HepG2 (cell line): ENCODE data around the gene QSER1. TPM values are rescaled to one million over a fixed set of nuclear protein-coding genes. Genes with fewer than 3 reads are reported as not detected.

Experiments used
- BRCA1 ChIP-seq: sonication (generic); formaldehyde crosslinking; IDR thresholded peaks from 2 replicates; pipeline ENCODE4 v1.4.0; 2020; ENCODE audit warnings: missing genetic modification reagents
- CHD4 ChIP-seq: fragments of 200-600 bp; sonication (generic); IDR thresholded peaks from 2 replicates; pipeline ENCODE4 v1.7.0; 2017; ENCODE audit warnings: mild to moderate bottlenecking, low read length, borderline replicate concordance
- FOXK1 ChIP-seq: sonication (generic); formaldehyde crosslinking; IDR thresholded peaks from 2 replicates; pipeline ENCODE4 v1.4.0; 2020; ENCODE audit warnings: low read depth, missing genetic modification reagents, borderline replicate concordance
- GLI4 ChIP-seq: sonication (generic); formaldehyde crosslinking; IDR thresholded peaks from 2 replicates; pipeline ENCODE4 v1.5.1; 2020; ENCODE audit warnings: missing genetic modification reagents, mild to moderate bottlenecking, moderate library complexity, borderline replicate concordance
- MAF1 ChIP-seq: sonication (generic); formaldehyde crosslinking; IDR thresholded peaks from 2 replicates; pipeline ENCODE4 v1.5.0; 2020; ENCODE audit warnings: missing genetic modification reagents, borderline replicate concordance
- MED1 ChIP-seq: sonication (generic); formaldehyde crosslinking; IDR thresholded peaks from 2 replicates; pipeline ENCODE4 v1.4.0; 2020; ENCODE audit warnings: missing genetic modification reagents
- SAP130 ChIP-seq: IDR thresholded peaks from 2 replicates; pipeline ENCODE4 v1.6.1; 2016; ENCODE audit warnings: low read depth
- SIX4 ChIP-seq: sonication (generic); formaldehyde crosslinking; IDR thresholded peaks from 2 replicates; pipeline ENCODE4 v1.4.0; 2020; ENCODE audit warnings: missing genetic modification reagents
- SNAPC2 ChIP-seq: sonication (generic); formaldehyde crosslinking; IDR thresholded peaks from 2 replicates; pipeline ENCODE4 v1.8.1; 2022; ENCODE audit warnings: mild to moderate bottlenecking, missing genetic modification reagents
- SP5 ChIP-seq: IDR thresholded peaks from 2 replicates; pipeline ENCODE4 v1.6.1; 2016; ENCODE audit warnings: low read depth, borderline replicate concordance
- WIZ ChIP-seq: sonication (generic); formaldehyde crosslinking; IDR thresholded peaks from 2 replicates; pipeline ENCODE4 v1.5.1; 2020; ENCODE audit warnings: mild to moderate bottlenecking, missing genetic modification reagents
- ZMYM3 ChIP-seq: sonication (generic); formaldehyde crosslinking; IDR thresholded peaks from 2 replicates; pipeline ENCODE4 v1.5.1; 2020; ENCODE audit warnings: mild to moderate bottlenecking, missing genetic modification reagents
- ZNF124 ChIP-seq: sonication (generic); formaldehyde crosslinking; IDR thresholded peaks from 2 replicates; pipeline ENCODE4 v1.4.0; 2020; ENCODE audit warnings: missing genetic modification reagents
- ZNF232 ChIP-seq: sonication (generic); formaldehyde crosslinking; IDR thresholded peaks from 2 replicates; pipeline ENCODE4 v1.4.0; 2020; ENCODE audit warnings: missing genetic modification reagents, borderline replicate concordance
- ZNF337 ChIP-seq: sonication (generic); formaldehyde crosslinking; IDR thresholded peaks from 2 replicates; pipeline ENCODE4 v1.5.1; 2020; ENCODE audit warnings: missing genetic modification reagents, low read depth, mild to moderate bottlenecking, borderline replicate concordance
- ZNF343 ChIP-seq: sonication (generic); formaldehyde crosslinking; IDR thresholded peaks from 2 replicates; pipeline ENCODE4 v1.4.0; 2020; ENCODE audit warnings: mild to moderate bottlenecking, missing genetic modification reagents
- ZNF484 ChIP-seq: sonication (generic); formaldehyde crosslinking; IDR thresholded peaks from 2 replicates; pipeline ENCODE4 v1.5.1; 2020; ENCODE audit warnings: mild to moderate bottlenecking, low read depth, missing genetic modification reagents, borderline replicate concordance
- ZNF570 ChIP-seq: sonication (generic); formaldehyde crosslinking; IDR thresholded peaks from 2 replicates; pipeline ENCODE4 v1.4.0; 2020; ENCODE audit warnings: mild to moderate bottlenecking, missing genetic modification reagents, borderline replicate concordance
- ZNF615 ChIP-seq: sonication (generic); formaldehyde crosslinking; IDR thresholded peaks from 2 replicates; pipeline ENCODE4 v1.5.0; 2020; ENCODE audit warnings: mild to moderate bottlenecking, missing genetic modification reagents, borderline replicate concordance
- ZNF878 ChIP-seq: sonication (generic); formaldehyde crosslinking; IDR thresholded peaks from 2 replicates; pipeline ENCODE4 v1.8.1; 2023; ENCODE audit warnings: mild to moderate bottlenecking, missing genetic modification reagents, moderate library complexity
- polyA plus RNA-seq, 8 experiments: library from polyadenylated mRNA; depleted of rRNA in 3 of 8; stranded (reverse) in 7 of 8; unstranded in 1 of 8; fragments of >200 nt; fragmentation: Illumina TruSeq in 4 of 8; extraction: Trizol in 4 of 8; gene quantifications; 2 replicates each; pipeline versions ENCODE4 v1.2.1 to v1.2.3, GENCODE V29; 2011 to 2016; ENCODE audit warnings: low read depth in 4 of 8, missing spikeins in 1 of 8, mixed read lengths in 1 of 8; ENCODE audit not compliant: insufficient read depth in 1 of 8
- total RNA-seq, 5 experiments: library from RNA; depleted of rRNA; stranded (reverse); fragments of >200 nt; fragmentation: Illumina TruSeq; extraction: Trizol; gene quantifications; 2 replicates each; pipeline ENCODE4 v1.2.3, GENCODE V29; 2016; ENCODE audit warnings: low read depth in 1 of 5
- TF ChIP-seq, protein P1 (sequence below): sonication (generic); formaldehyde crosslinking; IDR thresholded peaks from 2 replicates; pipeline ENCODE4 v1.8.1; 2023; ENCODE audit warnings: mild to moderate bottlenecking, moderate library complexity, missing genetic modification reagents
- TF ChIP-seq, protein P2 (sequence below): IDR thresholded peaks from 2 replicates; pipeline ENCODE4 v1.6.1; 2016; ENCODE audit warnings: control low read depth
- TF ChIP-seq, protein P3 (sequence below): IDR thresholded peaks from 2 replicates; pipeline ENCODE4 v1.6.1; 2016; ENCODE audit warnings: low read depth, control low read depth
- TF ChIP-seq, protein P4 (sequence below): sonication (generic); formaldehyde crosslinking; IDR thresholded peaks from 2 replicates; pipeline ENCODE4 v1.5.0; 2020; ENCODE audit warnings: missing genetic modification reagents, mild to moderate bottlenecking, borderline replicate concordance
- TF ChIP-seq, protein P5 (sequence below): sonication (generic); formaldehyde crosslinking; IDR thresholded peaks from 2 replicates; pipeline ENCODE4 v1.8.1; 2023; ENCODE audit warnings: mild to moderate bottlenecking, inconsistent platforms, moderate library complexity, missing genetic modification reagents, borderline replicate concordance

Gene QSER1
- total and polyA plus RNA-seq, 2 of the 13 experiments (the other 11 are each of a cell fraction or from before 2014, with no cell fraction given): 8.9 to 17.3 TPM

DNA sequence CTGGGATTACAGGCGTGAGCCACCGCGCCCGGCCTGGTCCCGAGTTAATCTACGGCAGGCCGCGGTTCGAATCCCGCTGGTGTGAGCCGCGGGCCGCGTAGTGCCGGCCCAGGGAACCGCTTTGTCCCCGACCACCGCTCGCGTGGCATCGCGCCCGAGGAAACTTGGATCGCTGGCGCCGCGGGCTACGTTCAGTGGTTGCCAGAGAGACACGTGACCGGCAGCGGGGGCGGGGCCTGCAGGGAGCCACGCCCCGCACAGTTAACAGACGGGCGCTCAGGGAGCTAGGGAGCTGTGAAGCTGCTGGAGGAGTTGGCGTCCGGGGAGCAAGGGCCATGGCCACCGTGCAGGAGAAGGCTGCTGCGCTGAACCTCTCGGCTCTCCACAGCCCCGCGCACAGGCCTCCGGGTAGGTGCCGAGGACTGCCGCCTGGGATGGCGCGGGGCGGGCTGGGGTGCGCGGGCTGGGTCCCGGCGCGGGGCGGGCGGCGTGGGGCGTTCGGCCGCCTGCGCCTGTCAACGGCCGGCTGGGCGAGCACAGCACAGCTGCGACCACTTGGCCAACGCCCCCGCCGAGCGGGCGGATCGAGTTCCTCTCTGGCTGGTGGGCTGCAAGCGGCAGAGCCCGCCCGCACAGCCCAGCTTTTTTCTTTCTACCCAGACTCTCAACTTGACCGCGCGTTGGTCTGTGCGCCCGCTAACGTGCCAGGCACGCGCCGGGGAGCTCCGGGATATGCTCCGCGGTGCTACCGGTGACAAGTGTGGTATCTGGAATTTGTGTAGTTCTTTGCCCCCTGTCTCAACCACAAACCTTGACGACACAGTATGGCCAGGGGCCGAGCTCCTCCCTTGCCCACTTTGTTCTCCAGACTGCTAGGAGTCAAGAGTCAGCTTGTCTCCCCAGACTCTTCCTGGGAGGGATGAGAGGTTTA, 123.3 kb downstream of the QSER1 start, which contains the start of gene DEPDC7 (continued):
- TF ChIP-seq, protein P1, sequence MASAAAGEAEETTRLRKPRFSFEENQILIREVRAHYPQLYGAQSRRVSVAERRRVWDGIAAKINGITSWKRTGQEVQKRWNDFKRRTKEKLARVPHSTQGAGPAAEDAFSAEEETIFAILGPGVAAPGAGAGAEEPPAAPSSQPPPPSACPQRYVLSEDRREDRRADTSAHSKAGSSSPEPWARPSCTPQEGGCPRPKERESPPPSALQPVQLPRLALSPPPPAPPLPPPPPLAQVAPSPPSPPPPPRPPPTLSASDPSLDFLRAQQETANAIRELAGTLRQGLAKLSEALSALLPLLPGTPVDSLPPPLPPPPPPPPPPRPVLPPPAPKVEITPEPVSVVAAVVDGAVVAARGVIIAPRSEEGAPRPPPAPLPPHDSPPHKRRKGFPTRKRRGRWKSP (CRISPR knock-in tag): no peak
- TF ChIP-seq, protein P2, sequence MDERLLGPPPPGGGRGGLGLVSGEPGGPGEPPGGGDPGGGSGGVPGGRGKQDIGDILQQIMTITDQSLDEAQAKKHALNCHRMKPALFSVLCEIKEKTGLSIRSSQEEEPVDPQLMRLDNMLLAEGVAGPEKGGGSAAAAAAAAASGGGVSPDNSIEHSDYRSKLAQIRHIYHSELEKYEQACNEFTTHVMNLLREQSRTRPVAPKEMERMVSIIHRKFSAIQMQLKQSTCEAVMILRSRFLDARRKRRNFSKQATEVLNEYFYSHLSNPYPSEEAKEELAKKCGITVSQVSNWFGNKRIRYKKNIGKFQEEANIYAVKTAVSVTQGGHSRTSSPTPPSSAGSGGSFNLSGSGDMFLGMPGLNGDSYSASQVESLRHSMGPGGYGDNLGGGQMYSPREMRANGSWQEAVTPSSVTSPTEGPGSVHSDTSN (CRISPR knock-in tag): no peak
- TF ChIP-seq SIX4: no peak
- TF ChIP-seq ZNF878: 0 out of 2 replicates have a peak, but pooled peaks have one; percentile 43
- no peak for TF ChIP-seq ZNF484 (CRISPR knock-in tag)
- peak; percentile 82; the same call in 1 of the 2 replicates for TF ChIP-seq ZNF124 (CRISPR knock-in tag)
- TF ChIP-seq, protein P3, sequence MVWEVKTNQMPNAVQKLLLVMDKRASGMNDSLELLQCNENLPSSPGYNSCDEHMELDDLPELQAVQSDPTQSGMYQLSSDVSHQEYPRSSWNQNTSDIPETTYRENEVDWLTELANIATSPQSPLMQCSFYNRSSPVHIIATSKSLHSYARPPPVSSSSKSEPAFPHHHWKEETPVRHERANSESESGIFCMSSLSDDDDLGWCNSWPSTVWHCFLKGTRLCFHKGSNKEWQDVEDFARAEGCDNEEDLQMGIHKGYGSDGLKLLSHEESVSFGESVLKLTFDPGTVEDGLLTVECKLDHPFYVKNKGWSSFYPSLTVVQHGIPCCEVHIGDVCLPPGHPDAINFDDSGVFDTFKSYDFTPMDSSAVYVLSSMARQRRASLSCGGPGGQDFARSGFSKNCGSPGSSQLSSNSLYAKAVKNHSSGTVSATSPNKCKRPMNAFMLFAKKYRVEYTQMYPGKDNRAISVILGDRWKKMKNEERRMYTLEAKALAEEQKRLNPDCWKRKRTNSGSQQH (CRISPR knock-in tag): peak; percentile 61; the same call in 1 of the 2 replicates
- TF ChIP-seq ZNF615 (CRISPR knock-in tag): no peak
- TF ChIP-seq, protein P4, sequence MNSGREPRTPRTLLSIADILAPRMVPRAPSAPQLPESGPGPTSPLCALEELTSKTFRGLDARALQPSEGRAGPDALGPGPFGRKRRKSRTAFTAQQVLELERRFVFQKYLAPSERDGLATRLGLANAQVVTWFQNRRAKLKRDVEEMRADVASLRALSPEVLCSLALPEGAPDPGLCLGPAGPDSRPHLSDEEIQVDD (CRISPR knock-in tag): no peak; the same call in 1 of the 2 replicates
- TF ChIP-seq GLI4 (CRISPR knock-in tag): no peak
- no peak for TF ChIP-seq SP5 (CRISPR knock-in tag)
- TF ChIP-seq MED1 (CRISPR knock-in tag): peak; percentile 46; the same call in 1 of the 2 replicates
- TF ChIP-seq CHD4: no peak
- no peak; the same call in 1 of the 2 replicates for TF ChIP-seq BRCA1 (CRISPR knock-in tag)
- no peak for TF ChIP-seq FOXK1 (CRISPR knock-in tag)
- TF ChIP-seq ZNF232 (CRISPR knock-in tag): peak; percentile 73; the same call in 1 of the 2 replicates
- TF ChIP-seq WIZ (CRISPR knock-in tag): no peak
- peak; percentile 82 for TF ChIP-seq SAP130 (CRISPR knock-in tag)
- peak; percentile 50; the same call in 1 of the 2 replicates for TF ChIP-seq MAF1
- no peak for TF ChIP-seq SNAPC2 (CRISPR knock-in tag)
- TF ChIP-seq ZNF570 (CRISPR knock-in tag): no peak
- no peak for TF ChIP-seq ZNF343
- TF ChIP-seq ZNF337 (CRISPR knock-in tag): no peak
- peak; percentile 94 for TF ChIP-seq ZMYM3 (CRISPR knock-in tag)
- TF ChIP-seq, protein P5, sequence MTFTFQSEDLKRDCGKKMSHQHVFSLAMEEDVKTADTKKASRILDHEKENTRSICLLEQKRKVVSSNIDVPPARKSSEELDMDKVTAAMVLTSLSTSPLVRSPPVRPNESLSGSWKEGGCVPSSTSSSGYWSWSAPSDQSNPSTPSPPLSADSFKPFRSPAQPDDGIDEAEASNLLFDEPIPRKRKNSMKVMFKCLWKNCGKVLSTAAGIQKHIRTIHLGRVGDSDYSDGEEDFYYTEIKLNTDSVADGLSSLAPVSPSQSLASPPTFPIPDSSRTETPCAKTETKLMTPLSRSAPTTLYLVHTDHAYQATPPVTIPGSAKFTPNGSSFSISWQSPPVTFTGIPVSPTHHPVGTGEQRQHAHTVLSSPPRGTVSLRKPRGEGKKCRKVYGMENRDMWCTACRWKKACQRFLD (CRISPR knock-in tag): no peak; the same call in 1 of the 2 replicates
